Fibroblast of lung (primary cell): ENCODE results near the gene SH3D19. TPM values are rescaled to one million over a fixed set of nuclear protein-coding genes. Genes with fewer than 3 reads are reported as not detected.

ENCODE experiments used
- DNase-seq, 2 donors: peaks; one replicate each; pipeline versions ENCODE4 v3.0.0 to v3.0.0-alpha.2; 2010; ENCODE audit warnings: low read depth in 2 of 2
- H2AFZ ChIP-seq: 2 replicates; pipeline ENCODE4 v1.5.1; 2012; ENCODE audit warnings: low read length, control low read depth, inconsistent platforms
- H3K27ac ChIP-seq: 2 replicates; pipeline ENCODE4 v1.5.1; 2011; ENCODE audit warnings: low read length, control low read depth; ENCODE audit not compliant: insufficient read depth
- H3K27me3 ChIP-seq: 2 replicates; pipeline ENCODE4 v1.5.1; 2011; ENCODE audit warnings: mild to moderate bottlenecking, low read length; ENCODE audit not compliant: control insufficient read depth, insufficient read depth
- H3K36me3 ChIP-seq: 2 replicates; pipeline ENCODE4 v1.5.1; 2011; ENCODE audit warnings: low read length; ENCODE audit not compliant: control insufficient read depth, insufficient read depth
- H3K4me1 ChIP-seq: 2 replicates; pipeline ENCODE4 v1.5.1; 2011; ENCODE audit warnings: low read length; ENCODE audit not compliant: control insufficient read depth, insufficient read depth; ENCODE audit errors: extremely low read depth
- H3K4me2 ChIP-seq: 2 replicates; pipeline ENCODE4 v1.5.1; 2011; ENCODE audit warnings: low read length, control low read depth; ENCODE audit not compliant: insufficient read depth; ENCODE audit errors: extremely low read depth
- H3K4me3 ChIP-seq, 4 experiments: fragments of 200-600 bp in 1 of 4; sonication (generic) in 1 of 4; replicated peaks in 1 of 4; 2 replicates each; pipeline ENCODE4 v1.5.1; 2011 to 2016; ENCODE audit warnings: low read length in 4 of 4, low read depth in 3 of 4, mild to moderate bottlenecking in 3 of 4, control low read depth in 2 of 4, inconsistent platforms in 1 of 4, mixed read lengths in 1 of 4; ENCODE audit not compliant: insufficient read depth in 1 of 4; ENCODE audit errors: control extremely low read depth in 1 of 4
- H3K79me2 ChIP-seq: 2 replicates; pipeline ENCODE4 v1.5.1; 2012; ENCODE audit warnings: mild to moderate bottlenecking, low read length, inconsistent platforms; ENCODE audit not compliant: control insufficient read depth, insufficient read depth
- H3K9ac ChIP-seq: 2 replicates; pipeline ENCODE4 v1.5.1; 2011; ENCODE audit warnings: mild to moderate bottlenecking, low read length, control low read depth; ENCODE audit not compliant: insufficient read depth
- H3K9me3 ChIP-seq: 2 replicates; pipeline ENCODE4 v1.5.1; 2012; ENCODE audit warnings: low read depth, low read length; ENCODE audit not compliant: control insufficient read depth, insufficient read depth
- H4K20me1 ChIP-seq: 2 replicates; pipeline ENCODE4 v1.5.1; 2011; ENCODE audit warnings: low read length; ENCODE audit not compliant: control insufficient read depth, insufficient read depth; ENCODE audit errors: extremely low read depth
- EZH2 ChIP-seq: IDR thresholded peaks from 2 replicates; pipeline ENCODE4 v1.5.1; 2012; ENCODE audit warnings: low read length, control low read depth, mild to moderate bottlenecking; ENCODE audit errors: missing control alignments
- polyA plus RNA-seq, 2 donors: library from polyadenylated mRNA; depleted of rRNA in 1 of 2; stranded (reverse) in 1 of 2; unstranded in 1 of 2; fragments of >200 nt; gene quantifications; 2 replicates each; pipeline ENCODE4 v1.2.1, GENCODE V29; 2011 to 2012; ENCODE audit warnings: missing spikeins in 1 of 2
- total RNA-seq: library from RNA; depleted of rRNA; stranded (reverse); fragments of >200 nt; gene quantifications from 2 replicates; pipeline ENCODE4 v1.2.1, GENCODE V29; 2014
- TF ChIP-seq, protein P1 (sequence below), 2 donors: IDR thresholded peaks in 1 of 2; conservative IDR thresholded peaks in 1 of 2; 1 replicate in 1 of 2; 2 replicates in 1 of 2; pipeline ENCODE4 v1.5.1; 2011 to 2012; ENCODE audit warnings: low read length in 2 of 2, control low read depth in 1 of 2, inconsistent platforms in 1 of 2, low read depth in 1 of 2, mild to moderate bottlenecking in 1 of 2

The SH3D19 gene
- total and polyA plus RNA-seq, 2 donors (not counting 1 experiment from before 2014, with no cell fraction given), result 31.4 to 41.3 TPM

GRCh38 chr4:151205722-151206121, 119.7 kb downstream of the SH3D19 start:
- Histone ChIP-seq H3K27ac (no peak overlapping the region), H3K9ac (no peak overlapping the region), H3K27me3 (no peaks in the 10 kb centered on the region), H3K36me3 (no peaks in the 10 kb centered on the region), H3K4me3 (no peak overlapping the region), H2AFZ (no peak overlapping the region), H4K20me1 (no peaks in the 10 kb centered on the region), H3K4me2 (no peak overlapping the region), H3K9me3 (no peaks in the 10 kb centered on the region), H3K79me2 (no peaks in the 10 kb centered on the region), H3K4me1 (peaks cover under 1% of the 10 kb centered on the region)
- DNase-seq, result no peak
- TF ChIP-seq EZH2, result no peak
- TF ChIP-seq, protein P1, sequence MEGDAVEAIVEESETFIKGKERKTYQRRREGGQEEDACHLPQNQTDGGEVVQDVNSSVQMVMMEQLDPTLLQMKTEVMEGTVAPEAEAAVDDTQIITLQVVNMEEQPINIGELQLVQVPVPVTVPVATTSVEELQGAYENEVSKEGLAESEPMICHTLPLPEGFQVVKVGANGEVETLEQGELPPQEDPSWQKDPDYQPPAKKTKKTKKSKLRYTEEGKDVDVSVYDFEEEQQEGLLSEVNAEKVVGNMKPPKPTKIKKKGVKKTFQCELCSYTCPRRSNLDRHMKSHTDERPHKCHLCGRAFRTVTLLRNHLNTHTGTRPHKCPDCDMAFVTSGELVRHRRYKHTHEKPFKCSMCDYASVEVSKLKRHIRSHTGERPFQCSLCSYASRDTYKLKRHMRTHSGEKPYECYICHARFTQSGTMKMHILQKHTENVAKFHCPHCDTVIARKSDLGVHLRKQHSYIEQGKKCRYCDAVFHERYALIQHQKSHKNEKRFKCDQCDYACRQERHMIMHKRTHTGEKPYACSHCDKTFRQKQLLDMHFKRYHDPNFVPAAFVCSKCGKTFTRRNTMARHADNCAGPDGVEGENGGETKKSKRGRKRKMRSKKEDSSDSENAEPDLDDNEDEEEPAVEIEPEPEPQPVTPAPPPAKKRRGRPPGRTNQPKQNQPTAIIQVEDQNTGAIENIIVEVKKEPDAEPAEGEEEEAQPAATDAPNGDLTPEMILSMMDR (conservative IDR thresholded peaks at IDR 0.05 in 1 of 2, IDR thresholded peaks at IDR 0.05 in 1 of 2; ENCODE audit: low read depth in 1 of 2, low read length in 2 of 2), result no peak

DNA sequence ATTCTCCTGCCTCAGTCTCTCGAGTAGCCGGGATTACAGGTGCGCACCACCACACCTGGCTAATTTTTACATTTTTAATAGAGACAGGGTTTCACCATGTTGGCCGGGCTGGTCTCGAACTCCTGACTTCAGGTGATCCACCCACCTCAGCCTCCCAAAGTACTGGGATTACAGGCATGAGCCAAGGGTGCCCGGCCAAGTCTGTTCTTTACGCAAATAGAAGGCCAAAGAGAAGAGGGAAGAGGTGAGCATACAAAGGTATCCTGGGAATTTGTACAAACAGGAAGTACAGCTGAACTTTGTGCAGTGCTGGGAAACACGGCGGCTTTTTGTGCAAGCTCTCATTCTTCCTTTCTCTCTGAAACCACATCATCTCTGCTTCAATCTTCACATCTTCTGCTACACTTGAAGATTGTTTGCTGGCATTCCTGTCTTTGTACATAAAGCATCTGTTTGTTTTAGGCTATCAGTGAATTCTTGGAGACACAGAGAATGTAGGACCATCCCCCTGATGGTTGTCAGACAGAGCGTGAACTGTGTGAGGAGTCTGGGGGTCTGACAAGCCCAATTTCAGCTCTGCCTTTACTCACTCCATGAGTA, 120.4 kb downstream of the SH3D19 start:
- no peak for DNase-seq
- Histone ChIP-seq H3K27ac (no peak overlapping the region), H3K9me3 (no peaks in the 10 kb centered on the region), H3K27me3 (no peaks in the 10 kb centered on the region), H3K4me2 (no peak overlapping the region), H3K36me3 (no peaks in the 10 kb centered on the region), H3K4me3 (no peak overlapping the region), H2AFZ (no peak overlapping the region), H4K20me1 (no peaks in the 10 kb centered on the region), H3K79me2 (no peaks in the 10 kb centered on the region), H3K4me1 (peaks cover 2% of the 10 kb centered on the region), H3K9ac (no peak overlapping the region)
- no peak for TF ChIP-seq EZH2
- TF ChIP-seq, protein P1 (conservative IDR thresholded peaks at IDR 0.05 in 1 of 2, IDR thresholded peaks at IDR 0.05 in 1 of 2; ENCODE audit: low read depth in 1 of 2, low read length in 2 of 2), result no peak

GRCh38 chr4:151202851-151203455, 122.5 kb downstream of the SH3D19 start:
- H2AFZ ChIP-seq, result no peak overlapping the region

More at GRCh38 chr4:151202851-151203455, 122.5 kb downstream of the SH3D19 start:
- TF ChIP-seq, protein P1 (conservative IDR thresholded peaks at IDR 0.05 in 1 of 2, IDR thresholded peaks at IDR 0.05 in 1 of 2; ENCODE audit: low read depth in 1 of 2, low read length in 2 of 2), result no peak
- TF ChIP-seq EZH2, result no peak
- Histone ChIP-seq H3K27ac (no peak overlapping the region), H3K36me3 (no peaks in the 10 kb centered on the region), H3K4me3 (no peak overlapping the region), H3K9me3 (no peaks in the 10 kb centered on the region), H4K20me1 (no peaks in the 10 kb centered on the region), H3K9ac (no peak overlapping the region), H3K4me1 (peaks cover 2% of the 10 kb centered on the region), H3K27me3 (no peaks in the 10 kb centered on the region), H3K79me2 (peaks cover 2% of the 10 kb centered on the region), H3K4me2 (no peak overlapping the region)
- DNase-seq, result peak; percentile 37 to 65
